Measurements from ENCODE around the gene TBCD.

The TBCD gene

GRCh38 chr17:82902972-82903874 lies 151.4 kb downstream of the TBCD start:
- DNase-seq (ENCODE audit: low read depth in 3 of 3): no peak

- no peak for DNase-seq (ENCODE audit: low read depth in 3 of 3)
These were observed 153.3 kb downstream of the TBCD start for GRCh38 chr17:82905130-82905529.

GRCh38 chr17:82907797-82908542 lies 156.1 kb downstream of the TBCD start:
- no peak for DNase-seq (ENCODE audit: low read depth in 3 of 3)

- DNase-seq (ENCODE audit: low read depth in 3 of 3): no peak
These were observed 156.8 kb downstream of the TBCD start for GRCh38 chr17:82908543-82909160.

GRCh38 chr17:82909322-82909904 lies 157.5 kb downstream of the TBCD start:
- no peak for DNase-seq (ENCODE audit: low read depth in 3 of 3)

- DNase-seq (ENCODE audit: low read depth in 3 of 3): no peak
These were observed 158.2 kb downstream of the TBCD start for GRCh38 chr17:82910041-82910481.

GRCh38 chr17:82910770-82911169 lies 158.9 kb downstream of the TBCD start:
- no peak for DNase-seq (ENCODE audit: low read depth in 3 of 3)

GRCh38 chr17:82911822-82912221 lies 160.0 kb downstream of the TBCD start:
- DNase-seq (ENCODE audit: low read depth in 3 of 3): no peak

- DNase-seq (ENCODE audit: low read depth in 3 of 3): no peak
These were observed 160.7 kb downstream of the TBCD start for GRCh38 chr17:82912484-82913089.

GRCh38 chr17:82913304-82914043 lies 161.6 kb downstream of the TBCD start:
- no peak for DNase-seq (ENCODE audit: low read depth in 3 of 3)

- DNase-seq (ENCODE audit: low read depth in 3 of 3): no peak
These were observed 162.5 kb downstream of the TBCD start for GRCh38 chr17:82914375-82914774.

GRCh38 chr17:82915010-82915756 lies 163.3 kb downstream of the TBCD start:
- DNase-seq (ENCODE audit: low read depth in 3 of 3): no peak

- DNase-seq (ENCODE audit: low read depth in 3 of 3): no peak
These were observed 163.8 kb downstream of the TBCD start for GRCh38 chr17:82915757-82916027.

- no peak for DNase-seq (ENCODE audit: low read depth in 3 of 3)
These were observed 166.0 kb downstream of the TBCD start for GRCh38 chr17:82917699-82918345.

GRCh38 chr17:82918508-82918907 lies 166.6 kb downstream of the TBCD start:
- DNase-seq (ENCODE audit: low read depth in 3 of 3): no peak

GRCh38 chr17:82920150-82920549 lies 168.3 kb downstream of the TBCD start:
- no peak for DNase-seq (ENCODE audit: low read depth in 3 of 3)

- DNase-seq (ENCODE audit: low read depth in 3 of 3): no peak
These were observed 168.8 kb downstream of the TBCD start for GRCh38 chr17:82920715-82921114.

- no peak for DNase-seq (ENCODE audit: low read depth in 3 of 3)
These were observed 169.6 kb downstream of the TBCD start for GRCh38 chr17:82921426-82921825.

GRCh38 chr17:82922646-82923045 lies 170.8 kb downstream of the TBCD start:
- DNase-seq (ENCODE audit: low read depth in 3 of 3): no peak

All from stimulated activated CD4-positive, alpha-beta T cell treated with anti-CD3 and anti-CD28 coated beads, TNF-alpha, amount 100 ng/mL, for 48 hours (primary cell).